Uterus (tissue), 2 donors: ENCODE results near the gene KLHL30.

Experiments
- CTCF ChIP-seq, 4 experiments: fragments of 200-600 bp in 2 of 4; fragments of 450-650 bp in 2 of 4; sonication (generic) in 2 of 4; IDR thresholded peaks; one replicate each; pipeline ENCODE4 v1.5.1; 2016 to 2019; ENCODE audit warnings: antibody characterized with exemption in 4 of 4, mild to moderate bottlenecking in 2 of 4, moderate library complexity in 1 of 4
- POLR2A ChIP-seq, 2 donors: fragments of 450-650 bp; IDR thresholded peaks; one replicate each; pipeline ENCODE4 v1.6.1; 2016; ENCODE audit warnings: antibody characterized with exemption in 2 of 2, mild to moderate bottlenecking in 1 of 2, moderate library complexity in 1 of 2

- no peak for TF ChIP-seq CTCF (IDR thresholded peaks at IDR 0.05)
- TF ChIP-seq POLR2A (IDR thresholded peaks at IDR 0.05) = no peak
These were observed 19.6 kb downstream of the KLHL30 start for GRCh38 chr2:238158018-238158508.
